Kidney (tissue), 14 donors: ENCODE results near the gene ANKRD40CL. TPM values are rescaled to one million over a fixed set of nuclear protein-coding genes. Genes with fewer than 3 reads are reported as not detected.

Source experiments
- DNase-seq, 5 donors: peaks; one replicate each; pipeline ENCODE4 v3.0.0-alpha.2; 2013 to 2020
- FAIRE-seq: peaks from 2 replicates; lab custom pipeline; 2012; peaks lifted over from hg19 to GRCh38; lab: Jason Lieb, UNC
- H3K27ac ChIP-seq, 2 donors: one replicate each; pipeline ENCODE4 v1.7.0; 2013; ENCODE audit warnings: low read depth in 2 of 2, low read length in 2 of 2, inconsistent platforms in 1 of 2
- H3K27me3 ChIP-seq: one replicate; pipeline ENCODE4 v1.7.1; 2013; ENCODE audit warnings: low read length, inconsistent platforms; ENCODE audit not compliant: control insufficient read depth, insufficient read depth
- H3K36me3 ChIP-seq, 3 donors: one replicate each; pipeline versions ENCODE4 v1.7.0 to v1.7.1; 2013; ENCODE audit warnings: low read length in 3 of 3, control low read depth in 1 of 3, inconsistent platforms in 1 of 3; ENCODE audit not compliant: insufficient read depth in 3 of 3, control insufficient read depth in 2 of 3
- H3K4me1 ChIP-seq, 3 donors: one replicate each; pipeline versions ENCODE4 v1.7.0 to v1.7.1; 2013; ENCODE audit warnings: low read length in 3 of 3, inconsistent platforms in 1 of 3, low read depth in 1 of 3; ENCODE audit not compliant: control insufficient read depth in 2 of 3, insufficient read depth in 2 of 3
- H3K4me3 ChIP-seq, 3 donors: one replicate each; pipeline versions ENCODE4 v1.7.0 to v1.8.1; 2013; ENCODE audit warnings: low read length in 3 of 3, control low read depth in 1 of 3, inconsistent platforms in 1 of 3
- H3K9ac ChIP-seq, 3 donors: one replicate each; pipeline versions ENCODE4 v1.7.0 to v1.7.1; 2013; ENCODE audit warnings: low read length in 3 of 3, control low read depth in 1 of 3, inconsistent platforms in 1 of 3
- H3K9me3 ChIP-seq, 3 donors: one replicate each; pipeline versions ENCODE4 v1.7.0 to v1.7.1; 2013; ENCODE audit warnings: low read length in 3 of 3, control low read depth in 1 of 3, inconsistent platforms in 1 of 3; ENCODE audit not compliant: control insufficient read depth in 2 of 3, insufficient read depth in 1 of 3
- intact Hi-C: fragments of 100-400 bp; cut with DNase I; formaldehyde crosslinking; loops from one replicate; pipeline ENCODE4 v1.11.1; 2022
- polyA plus RNA-seq: library from polyadenylated mRNA; stranded (reverse); fragments of 350-450 nt; fragmentation: Illumina TruSeq; extraction: RNeasy Lipid Tissue Mini Kit (QIAGEN cat#74804); gene quantifications from one replicate; pipeline ENCODE4 v1.2.3, GENCODE V29; 2014; ENCODE audit warnings: low read depth, low replicate concordance; ENCODE audit not compliant: insufficient read depth
- total RNA-seq: library from RNA; stranded (reverse); fragmentation: NEBNext Ultra II Directional; extraction: Animal tissue kit (Norgen Biotek cat#: 25700); gene quantifications from one replicate; pipeline ENCODE4 v1.2.1, GENCODE V29; 2021
- TF ChIP-seq, protein P1 (sequence below): IDR thresholded peaks from 3 replicates; pipeline ENCODE4 v1.5.1; 2012; ENCODE audit warnings: mild to moderate bottlenecking, moderate library complexity, borderline replicate concordance; ENCODE audit not compliant: insufficient read depth; ENCODE audit errors: extremely low read depth
- donor health status: control.
- donor health status: control.
- donor health status: control.
- donor health status: control.
- donor health status: control.
- donor health status: DM: yes; HTN: yes; CAD: no.
- donor health status: Normal renal cell carcinoma (clear cell type).

Gene ANKRD40CL
- total and polyA plus RNA-seq, 2 donors from 2014 or later: not detected

DNA sequence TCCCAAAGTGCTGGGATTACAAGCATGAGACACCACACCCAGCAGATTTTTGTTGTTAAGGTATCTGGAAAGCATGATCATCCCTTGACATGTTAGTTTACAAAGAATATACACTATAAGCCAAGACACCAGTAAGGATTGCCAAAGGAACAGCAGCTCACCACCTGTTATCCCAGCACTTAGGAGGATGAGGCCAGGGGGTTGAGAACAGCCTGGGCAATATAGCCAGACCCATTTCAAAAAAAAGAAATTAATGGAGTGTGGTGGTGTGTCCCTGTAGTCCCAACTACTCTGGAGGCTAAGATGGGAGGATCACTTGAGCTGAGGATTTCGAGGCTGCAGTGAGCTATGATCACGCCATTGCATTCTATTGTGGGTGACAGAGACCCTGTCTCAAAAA is 5.1 kb downstream of the ANKRD40CL start:
- no peak for FAIRE-seq
- Histone ChIP-seq H3K4me3 (no peak overlapping the region), H3K27ac (no peak overlapping the region), H3K9ac (no peak overlapping the region), H3K4me1 (peaks cover 0 to 19% (median 13%) of the 10 kb centered on the region in 3 donors), H3K9me3 (no peaks in the 10 kb centered on the region), H3K27me3 (no peaks in the 10 kb centered on the region), H3K36me3 (no peaks in the 10 kb centered on the region)
- TF ChIP-seq, protein P1, sequence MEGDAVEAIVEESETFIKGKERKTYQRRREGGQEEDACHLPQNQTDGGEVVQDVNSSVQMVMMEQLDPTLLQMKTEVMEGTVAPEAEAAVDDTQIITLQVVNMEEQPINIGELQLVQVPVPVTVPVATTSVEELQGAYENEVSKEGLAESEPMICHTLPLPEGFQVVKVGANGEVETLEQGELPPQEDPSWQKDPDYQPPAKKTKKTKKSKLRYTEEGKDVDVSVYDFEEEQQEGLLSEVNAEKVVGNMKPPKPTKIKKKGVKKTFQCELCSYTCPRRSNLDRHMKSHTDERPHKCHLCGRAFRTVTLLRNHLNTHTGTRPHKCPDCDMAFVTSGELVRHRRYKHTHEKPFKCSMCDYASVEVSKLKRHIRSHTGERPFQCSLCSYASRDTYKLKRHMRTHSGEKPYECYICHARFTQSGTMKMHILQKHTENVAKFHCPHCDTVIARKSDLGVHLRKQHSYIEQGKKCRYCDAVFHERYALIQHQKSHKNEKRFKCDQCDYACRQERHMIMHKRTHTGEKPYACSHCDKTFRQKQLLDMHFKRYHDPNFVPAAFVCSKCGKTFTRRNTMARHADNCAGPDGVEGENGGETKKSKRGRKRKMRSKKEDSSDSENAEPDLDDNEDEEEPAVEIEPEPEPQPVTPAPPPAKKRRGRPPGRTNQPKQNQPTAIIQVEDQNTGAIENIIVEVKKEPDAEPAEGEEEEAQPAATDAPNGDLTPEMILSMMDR: no peak
- intact Hi-C loops: no loop called here
- DNase-seq: no peak

- TF ChIP-seq, protein P1: no peak
- Histone ChIP-seq H3K4me1 (peaks cover 0 to 12% (median 12%) of the 10 kb centered on the region in 3 donors), H3K27ac (no peak overlapping the region), H3K4me3 (no peak overlapping the region), H3K27me3 (no peaks in the 10 kb centered on the region), H3K9ac (no peak overlapping the region), H3K36me3 (peaks cover 0 to 6% (median 0%) of the 10 kb centered on the region in 3 donors), H3K9me3 (no peaks in the 10 kb centered on the region)
- DNase-seq (no peak), FAIRE-seq (no peak)
- intact Hi-C loops: no loop called here
Measured at GRCh38 chr17:50758989-50759544, 8.3 kb downstream of the ANKRD40CL start.

GRCh38 chr17:50758524-50758923 is 8.8 kb downstream of the ANKRD40CL start:
- Histone ChIP-seq H3K27ac (no peak overlapping the region), H3K27me3 (no peaks in the 10 kb centered on the region), H3K36me3 (peaks cover 0 to 6% (median 0%) of the 10 kb centered on the region in 3 donors), H3K4me3 (no peak overlapping the region), H3K9me3 (no peaks in the 10 kb centered on the region), H3K4me1 (peaks cover 0 to 10% (median 9%) of the 10 kb centered on the region in 3 donors), H3K9ac (no peak overlapping the region)
- DNase-seq (no peak), FAIRE-seq (no peak)
- TF ChIP-seq, protein P1: no peak
- intact Hi-C loops: no loop called here
